HG03575 (cell line): Measurements from ENCODE around the gene TAAR2.
"Not testable (repeated sequence)": the region's sequence is repeated elsewhere in the genome, so short reads cannot be mapped to it uniquely, and the experiment has no call there.

Experiments used
- ATAC-seq: cut with Tn5 transposase; IDR thresholded peaks from one replicate; pipeline ENCODE4 v1.9.1; 2021; ENCODE audit not compliant: unreplicated experiment, insufficient number of reproducible peaks, low FRiP score; ENCODE audit errors: extremely low read depth

TAAR2 gene

DNA sequence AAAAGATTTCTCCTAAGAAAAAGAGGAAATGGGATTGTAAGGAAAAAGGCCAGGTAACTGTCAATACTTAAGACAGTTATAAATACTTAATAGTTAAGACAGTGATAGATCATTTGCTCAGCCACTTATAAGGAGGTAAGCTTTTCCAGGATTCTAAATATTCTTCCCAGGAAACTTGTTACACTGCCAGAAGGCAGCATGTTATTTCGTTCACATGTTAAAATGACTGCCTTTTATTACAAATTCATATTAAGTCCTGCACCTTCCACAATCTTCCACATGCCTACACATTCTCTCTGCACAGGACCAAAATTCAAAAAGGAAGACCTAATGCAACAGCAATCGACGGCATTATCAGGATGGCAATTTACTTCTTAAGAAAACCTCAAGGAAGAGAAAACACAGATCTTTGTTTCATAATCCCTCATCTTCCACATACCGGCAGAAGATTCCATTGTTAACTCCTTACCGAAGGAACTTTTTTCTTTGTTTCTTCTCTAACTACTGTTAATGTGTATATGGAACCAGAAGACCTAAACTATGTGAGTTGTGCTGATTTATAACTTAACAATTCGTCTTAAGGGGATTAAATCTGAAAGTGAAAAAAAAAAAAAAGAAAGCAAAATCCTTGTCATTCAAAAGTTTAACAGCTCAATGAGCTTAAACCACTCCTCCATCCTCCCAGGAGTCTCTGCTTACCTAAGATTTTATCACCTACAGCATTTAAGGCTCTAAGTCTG, 799 bp downstream of the TAAR2 start:
- no peak for ATAC-seq

DNA sequence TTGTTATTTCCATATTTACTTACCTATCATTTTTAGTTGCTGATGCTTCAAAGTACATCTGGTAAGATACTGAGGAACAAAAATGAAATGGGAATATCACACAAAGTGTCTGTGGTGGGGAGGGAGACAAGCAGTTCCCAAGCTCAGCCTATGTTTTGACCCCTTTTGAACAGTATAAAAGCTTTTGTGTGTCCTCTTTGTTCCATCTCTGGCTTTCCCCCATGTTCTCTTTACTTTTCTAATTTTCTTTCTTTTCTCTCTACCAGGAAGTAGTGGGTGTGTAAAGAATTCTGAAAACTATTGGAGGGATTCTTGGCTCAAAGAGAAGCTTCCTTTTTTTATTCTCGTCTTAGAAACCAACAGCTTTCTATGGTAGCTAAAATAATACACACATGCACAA, 7.4 kb downstream of the TAAR2 start:
- ATAC-seq: no peak

DNA sequence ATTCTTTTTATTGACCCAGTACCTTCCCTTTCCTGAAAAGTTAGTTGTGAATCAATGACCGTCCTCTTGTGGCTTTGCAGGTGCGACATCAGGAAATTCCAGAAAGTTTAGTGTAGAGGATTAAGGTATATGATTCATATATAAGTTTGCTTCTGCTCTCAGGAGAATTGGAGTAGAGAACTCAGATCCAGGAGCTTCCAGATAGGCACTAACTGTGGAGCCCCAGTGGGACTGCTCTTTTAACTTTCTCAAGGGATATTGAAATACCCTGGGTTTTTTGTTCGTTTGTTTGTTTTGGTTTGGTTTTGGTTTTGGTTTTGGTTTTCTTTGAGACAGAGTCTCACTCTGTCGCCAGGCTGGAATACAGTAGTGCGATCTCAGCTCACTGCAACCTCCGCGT, 9.5 kb downstream of the TAAR2 start:
- ATAC-seq: no peak

DNA sequence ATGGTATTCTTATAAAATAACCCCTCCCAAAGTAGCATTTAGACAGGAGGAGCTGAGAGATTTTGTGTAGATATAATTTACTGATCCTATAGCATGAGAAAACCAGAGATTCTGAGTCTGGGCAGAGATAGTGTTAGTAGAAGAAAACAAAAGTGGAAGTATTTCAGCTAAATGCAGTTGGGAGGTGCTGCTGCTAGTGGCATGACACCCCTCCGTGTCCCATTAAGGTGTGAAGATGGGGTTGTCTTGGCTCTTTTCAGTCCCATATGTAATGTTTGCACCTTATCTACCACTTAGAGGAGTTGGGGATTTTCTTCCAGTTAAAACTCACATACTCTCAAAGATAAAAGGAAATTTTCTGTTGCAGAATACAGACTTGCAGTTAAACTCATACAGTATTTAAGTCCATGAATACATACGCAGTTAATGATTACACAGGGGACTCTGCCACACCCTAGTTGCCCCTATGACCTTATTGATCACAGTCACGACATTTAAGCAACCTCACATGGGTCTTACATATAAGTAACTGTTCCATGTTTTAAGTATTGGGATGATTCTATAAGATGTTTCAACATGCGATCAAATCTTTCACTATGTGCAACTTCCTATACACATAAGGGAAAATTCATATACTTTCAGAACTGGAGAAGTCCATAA, 11.5 kb downstream of the TAAR2 start:
- no peak for ATAC-seq

DNA sequence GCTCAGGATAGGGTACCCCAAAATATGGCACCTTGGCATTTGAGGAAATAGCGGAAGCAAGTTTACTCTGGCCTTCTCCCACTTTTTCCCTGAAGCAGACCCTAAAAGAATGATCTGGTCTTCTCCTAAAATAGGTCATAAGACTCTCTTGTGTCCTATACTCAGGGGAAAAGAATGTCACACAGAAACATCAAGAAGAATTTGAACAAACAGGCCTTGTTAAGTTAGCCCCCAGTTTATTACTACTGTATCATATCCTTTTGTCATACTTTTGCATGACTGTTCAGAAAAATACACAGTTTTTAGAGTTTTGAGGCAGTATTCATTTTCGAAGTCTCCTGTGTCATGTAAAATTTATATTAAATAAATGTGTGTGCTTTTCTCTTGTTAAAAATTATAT, 12.5 kb downstream of the TAAR2 start:
- no peak for ATAC-seq

DNA sequence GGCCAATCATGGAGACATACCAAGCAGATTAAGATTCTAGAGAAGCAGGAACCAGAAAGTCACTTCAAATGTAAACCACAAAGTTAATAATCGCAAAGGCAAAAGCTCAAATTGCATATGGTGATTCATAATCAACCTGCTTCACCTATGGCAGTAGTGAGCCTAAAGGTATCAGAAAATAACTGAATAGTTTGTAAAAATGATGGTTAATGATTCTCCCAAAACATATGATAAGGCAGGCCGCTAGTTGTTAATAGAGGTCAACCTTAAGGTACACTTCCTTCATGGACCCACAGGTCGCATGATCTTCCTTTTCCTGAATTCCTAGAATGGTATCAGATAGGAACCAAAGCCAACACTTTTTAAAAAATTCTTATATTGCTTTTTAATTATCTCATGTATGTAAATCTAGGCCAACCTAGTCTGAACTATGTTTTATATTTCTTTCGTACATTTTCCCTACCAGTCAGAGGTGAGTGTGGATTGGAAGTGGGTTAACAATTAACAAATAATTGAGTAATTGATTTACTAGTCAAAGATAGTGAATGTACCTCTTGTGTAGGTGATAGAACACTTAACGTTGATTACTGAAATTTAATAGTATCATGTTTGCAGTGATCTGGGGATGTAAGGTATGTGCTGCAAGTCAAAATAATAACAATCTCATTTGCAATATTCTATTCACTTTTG, 16.4 kb downstream of the TAAR2 start:
- no peak for ATAC-seq

DNA sequence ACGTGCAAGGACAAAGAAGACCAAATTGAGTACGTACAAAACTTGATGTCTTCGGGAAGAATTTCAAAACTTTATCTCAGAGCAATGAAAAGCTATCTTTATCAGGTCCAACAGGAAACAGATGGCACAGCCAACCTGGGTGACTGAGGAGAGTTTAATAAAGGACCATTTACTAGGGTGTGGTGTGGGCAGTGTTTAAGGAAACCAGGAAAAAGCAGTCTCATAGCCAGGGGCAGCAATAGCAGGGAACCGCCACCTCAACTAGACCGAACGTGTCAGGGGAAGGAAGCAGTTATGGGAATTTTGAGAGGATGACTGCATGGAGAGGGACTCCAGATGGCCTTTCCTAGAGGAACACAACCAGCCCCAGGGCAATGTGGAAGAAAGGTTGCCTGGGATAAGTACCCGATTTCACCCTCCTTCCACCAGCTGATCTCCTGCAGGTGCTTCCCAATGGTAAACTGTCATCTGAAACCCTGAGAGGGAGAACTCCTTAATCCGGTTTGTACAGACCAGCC, 19.4 kb downstream of the TAAR2 start:
- ATAC-seq: no peak

DNA sequence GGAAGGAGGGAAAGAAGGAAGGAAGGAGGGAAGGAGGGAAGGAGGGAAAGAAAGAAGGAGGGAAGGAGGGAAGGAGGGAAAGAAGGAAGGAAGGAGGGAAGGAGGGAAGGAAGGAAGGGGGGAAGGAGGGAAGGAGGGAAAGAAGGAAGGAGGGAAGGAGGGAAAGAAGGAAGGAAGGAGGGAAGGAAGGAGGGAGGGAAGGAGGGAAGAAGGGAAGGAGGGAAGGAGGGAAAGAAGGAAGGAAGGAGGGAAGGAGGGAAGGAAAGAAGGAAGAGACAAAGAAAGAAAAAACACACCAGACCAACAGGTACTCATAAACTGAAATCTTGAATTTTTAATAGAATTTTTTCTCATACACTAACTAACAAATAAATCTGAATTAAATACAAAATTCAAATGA, 23.2 kb downstream of the TAAR2 start:
- ATAC-seq: not testable (repeated sequence)

DNA sequence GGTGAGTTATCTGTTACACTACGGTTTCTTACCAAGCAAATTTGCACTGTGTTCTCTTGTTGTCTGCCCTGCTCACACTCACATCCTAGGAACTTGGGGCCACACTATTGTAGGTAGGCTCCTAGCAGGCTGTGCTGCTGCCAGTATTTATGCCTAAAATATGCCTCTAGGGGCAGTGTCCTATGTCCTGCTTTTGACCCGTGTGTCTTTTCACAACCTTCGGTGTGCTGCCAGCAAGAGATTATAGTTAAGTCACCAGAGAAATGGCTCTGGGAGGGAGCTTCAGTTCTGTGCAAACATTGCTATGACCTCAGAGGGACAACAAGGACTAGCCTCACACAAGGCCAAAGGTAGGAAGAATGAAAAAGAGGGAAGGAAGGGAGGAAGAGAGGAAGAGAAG, 25.6 kb downstream of the TAAR2 start:
- peak; percentile 78 for ATAC-seq

DNA sequence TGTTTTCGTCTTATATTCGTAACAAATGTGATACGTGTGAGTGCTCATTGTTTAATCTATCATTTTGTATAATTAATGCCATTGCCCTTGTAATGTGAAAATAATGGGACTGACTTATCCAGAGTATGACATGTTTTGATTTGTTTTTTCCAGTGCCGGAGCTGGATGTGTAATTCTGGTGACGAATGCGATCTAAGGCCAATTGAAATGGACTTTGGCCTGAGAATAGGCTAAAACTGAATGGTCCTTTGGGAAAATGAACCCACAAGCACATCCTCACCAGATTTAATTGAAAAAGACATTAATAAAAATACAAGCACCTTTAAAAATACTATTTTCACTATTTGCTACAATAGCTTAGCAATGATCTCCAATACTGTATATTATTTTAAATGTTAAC, 27.9 kb downstream of the TAAR2 start:
- ATAC-seq: no peak

DNA sequence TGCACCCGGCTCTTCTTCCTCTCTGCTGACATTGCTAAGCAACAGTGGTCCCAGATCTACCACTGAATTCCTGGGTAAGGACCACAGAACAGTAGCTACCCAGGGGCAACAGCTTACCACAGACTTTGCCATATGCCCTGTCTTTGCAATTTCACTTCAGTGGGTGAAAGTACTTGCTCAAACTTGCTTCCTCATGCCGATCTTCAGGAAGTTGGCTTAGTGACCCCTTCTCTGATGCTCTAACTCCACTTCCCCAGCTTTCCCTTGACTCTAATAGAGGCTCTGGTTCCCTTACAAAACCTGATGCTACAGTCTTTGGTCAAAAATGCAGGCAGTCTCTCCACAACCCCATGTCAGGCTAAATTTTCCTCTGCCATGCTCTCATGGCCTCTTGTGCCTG, 31.2 kb downstream of the TAAR2 start:
- no peak for ATAC-seq

DNA sequence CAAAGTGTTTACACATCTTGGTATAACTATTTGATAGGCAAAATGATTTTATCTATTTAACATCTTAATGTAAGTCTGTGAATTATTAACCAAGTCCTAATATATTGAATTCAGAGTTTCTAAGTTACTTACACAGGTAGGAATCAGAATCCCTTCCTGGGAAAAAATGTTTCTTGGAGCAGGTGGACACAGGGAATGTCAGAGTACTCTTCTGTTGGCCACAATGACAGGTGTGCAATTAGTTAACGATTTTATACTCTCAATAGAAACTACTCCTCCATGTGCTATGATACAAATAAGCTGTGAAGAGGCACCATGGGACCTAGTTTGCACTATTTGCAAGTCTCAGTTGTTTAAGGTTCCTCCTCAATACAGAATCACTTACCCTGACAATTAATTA, 33.7 kb downstream of the TAAR2 start:
- ATAC-seq: no peak

DNA sequence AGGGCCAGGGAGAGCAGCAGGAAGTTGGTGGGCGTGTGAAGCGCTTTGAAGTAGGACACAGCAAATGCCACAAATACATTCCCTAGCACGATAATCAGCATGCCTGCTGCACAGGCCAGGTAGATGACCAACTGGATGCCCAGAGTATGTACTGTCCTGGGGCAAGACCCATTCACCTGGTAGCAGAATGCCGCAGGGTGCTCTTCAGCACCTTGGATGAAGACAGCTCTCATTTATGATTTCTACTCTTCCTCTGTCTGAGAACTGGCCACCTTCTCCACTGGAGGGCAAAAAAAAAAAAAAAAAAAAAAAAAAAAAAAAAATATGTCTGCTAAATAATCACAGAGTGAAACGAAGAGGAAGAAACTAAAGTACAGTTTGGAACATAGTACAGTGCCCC, 34.6 kb downstream of the TAAR2 start, which contains the start of gene TAAR5:
TSS of gene TAAR5 (minus strand) at position 288 of the 400 bp plus-strand sequence. CDS start at position 233, 55 bp downstream.
- no peak for ATAC-seq

DNA sequence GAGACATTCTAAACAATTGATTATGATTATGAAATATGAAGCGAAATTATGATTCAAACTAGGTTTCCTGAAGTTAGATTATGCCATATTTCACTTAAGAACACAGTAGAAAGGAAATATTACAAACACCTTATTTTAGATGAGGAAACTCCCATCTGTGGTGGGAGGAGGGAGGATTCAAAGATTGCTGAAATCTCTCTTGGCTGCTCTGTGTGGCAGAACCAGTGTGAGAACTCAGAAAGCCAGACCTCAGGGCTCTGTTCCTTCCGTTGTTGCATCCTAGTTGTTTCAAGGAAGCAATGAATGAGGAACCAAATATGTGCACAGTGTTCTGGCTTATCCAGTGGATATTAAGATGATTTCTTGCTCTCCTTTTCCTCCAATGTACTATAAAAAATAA, 36.7 kb downstream of the TAAR2 start:
- ATAC-seq: no peak

DNA sequence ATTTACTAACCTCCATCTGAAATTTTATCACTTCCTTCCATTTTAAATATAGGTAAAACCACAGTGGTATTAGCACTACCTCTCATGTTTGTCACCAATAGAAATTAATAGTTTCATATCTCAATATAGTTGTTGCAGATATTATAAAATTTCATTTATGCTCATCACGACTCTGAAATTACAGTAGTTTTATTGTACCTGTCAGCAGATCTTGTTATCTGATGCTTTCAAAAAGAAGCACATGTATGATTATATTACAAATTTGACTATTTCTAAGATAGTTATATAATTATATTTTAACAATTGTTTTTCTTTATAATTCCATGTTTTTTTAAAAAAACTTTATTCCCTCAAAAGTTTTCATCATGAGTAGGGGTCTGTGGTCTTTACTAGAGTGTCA, 39.4 kb downstream of the TAAR2 start:
- no peak for ATAC-seq

DNA sequence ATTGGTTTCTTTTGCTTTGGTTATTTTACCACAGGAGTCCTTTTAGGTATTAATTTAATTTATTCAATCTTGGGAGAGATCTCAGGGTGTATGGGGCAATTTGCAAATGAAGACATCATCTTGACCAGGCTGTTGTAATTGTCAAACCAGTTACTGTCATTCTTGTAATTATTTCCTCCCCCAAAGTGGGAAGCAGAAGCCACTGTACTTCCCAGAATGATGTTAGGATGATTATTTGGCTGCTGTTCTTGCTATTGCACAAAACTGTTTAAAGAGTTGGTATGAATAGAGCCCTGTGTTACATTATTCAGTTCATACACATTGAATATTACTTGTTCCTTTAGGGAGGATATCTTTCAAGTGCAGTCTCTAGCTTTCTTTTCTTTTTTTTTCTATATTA, 52.3 kb downstream of the TAAR2 start:
- no peak for ATAC-seq

DNA sequence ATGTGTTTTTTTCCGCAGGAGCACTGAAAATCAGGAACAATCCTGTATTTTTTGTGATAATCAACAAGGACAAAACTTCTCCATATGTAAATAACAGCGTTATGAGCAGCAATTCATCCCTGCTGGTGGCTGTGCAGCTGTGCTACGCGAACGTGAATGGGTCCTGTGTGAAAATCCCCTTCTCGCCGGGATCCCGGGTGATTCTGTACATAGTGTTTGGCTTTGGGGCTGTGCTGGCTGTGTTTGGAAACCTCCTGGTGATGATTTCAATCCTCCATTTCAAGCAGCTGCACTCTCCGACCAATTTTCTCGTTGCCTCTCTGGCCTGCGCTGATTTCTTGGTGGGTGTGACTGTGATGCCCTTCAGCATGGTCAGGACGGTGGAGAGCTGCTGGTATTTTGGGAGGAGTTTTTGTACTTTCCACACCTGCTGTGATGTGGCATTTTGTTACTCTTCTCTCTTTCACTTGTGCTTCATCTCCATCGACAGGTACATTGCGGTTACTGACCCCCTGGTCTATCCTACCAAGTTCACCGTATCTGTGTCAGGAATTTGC, 53.8 kb downstream of the TAAR2 start, which contains the start of gene TAAR6:
TSS of gene TAAR6 (plus strand) at position 102 of the 557 bp plus-strand sequence. CDS start at position 102, 0 bp downstream.
- ATAC-seq: no peak

DNA sequence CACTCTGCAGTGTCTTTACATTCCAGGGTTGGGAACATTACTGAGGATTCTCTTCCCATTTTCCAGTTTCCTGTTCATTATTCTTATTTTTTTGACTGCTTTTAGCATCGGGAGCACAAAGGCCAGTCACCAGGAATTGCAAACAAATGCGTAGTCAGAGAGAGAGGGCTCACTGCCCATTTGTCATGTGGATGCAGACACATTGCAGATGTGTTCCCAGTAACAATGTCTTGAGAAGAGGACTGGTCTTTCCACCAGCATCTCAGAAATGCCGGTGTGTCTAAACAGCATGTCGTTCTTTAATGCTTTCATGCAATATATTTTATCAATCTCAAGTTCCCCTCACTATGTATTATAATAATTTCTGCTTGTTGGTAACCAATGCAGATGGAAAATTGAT, 54.9 kb downstream of the TAAR2 start:
- no peak for ATAC-seq

DNA sequence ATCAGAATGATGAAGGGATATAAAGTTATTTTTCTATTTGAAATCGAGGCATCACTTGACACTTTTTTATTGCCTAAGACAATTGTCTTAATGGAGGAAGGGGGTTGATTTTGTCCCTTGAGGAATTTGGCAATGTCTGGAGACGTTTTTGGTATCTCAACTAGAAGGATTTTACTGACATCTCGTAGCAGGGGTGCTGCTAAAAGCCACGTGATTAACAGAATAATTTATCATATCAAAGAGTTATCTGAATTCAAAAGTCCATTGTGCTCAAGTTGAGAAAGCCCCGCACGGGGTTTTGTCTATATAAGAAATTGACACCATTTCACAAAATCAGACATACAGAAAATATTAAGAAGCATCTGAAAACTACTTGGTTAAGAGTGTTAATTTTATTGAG, 55.5 kb downstream of the TAAR2 start:
- no peak for ATAC-seq

DNA sequence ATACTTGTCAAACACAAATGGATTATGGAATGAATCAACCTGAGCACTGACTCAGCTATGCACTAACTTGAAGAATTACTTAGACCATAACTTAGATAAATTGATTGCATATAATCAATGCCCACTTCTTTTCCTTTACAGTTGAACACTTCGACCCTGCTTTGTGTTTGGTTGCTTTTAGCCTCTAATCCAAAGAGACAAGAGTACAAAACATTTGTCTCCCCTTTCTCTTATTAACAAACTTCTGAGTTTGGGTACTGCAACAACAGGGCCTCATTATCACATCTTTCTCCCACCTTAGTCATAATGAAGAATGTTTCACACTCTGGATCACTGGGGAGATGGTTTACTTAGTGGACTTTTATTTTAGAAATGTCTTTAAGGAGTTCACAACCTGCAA, 56.5 kb downstream of the TAAR2 start:
- ATAC-seq: no peak
